GM23338 (cell line): ENCODE measurements around the gene INPP5A. TPM values are rescaled to one million over a fixed set of nuclear protein-coding genes. Genes with fewer than 3 reads are reported as not detected.

Experiments used
- ATAC-seq: fragments of 200-7000 bp; cut with Tn5 transposase; 3 replicates; pipeline ENCODE4 v1.9.1; 2020
- DNase-seq: peaks from one replicate; pipeline ENCODE4 v3.0.0-alpha.2; 2015; ENCODE audit warnings: low spot score
- H2AFZ ChIP-seq: fragments of 200-600 bp; sonication (generic); 2 replicates; pipeline ENCODE4 v1.8.0; 2016; ENCODE audit warnings: antibody characterized with exemption, mild to moderate bottlenecking, moderate library complexity
- H3F3A ChIP-seq: fragments of 200-600 bp; sonication (generic); replicated peaks from 2 replicates; pipeline ENCODE4 v1.8.0; 2017; ENCODE audit warnings: antibody characterized with exemption, mixed run types, low read depth
- H3K27ac ChIP-seq: fragments of 200-600 bp; sonication (generic); 2 replicates; pipeline ENCODE4 v1.6.1; 2016; ENCODE audit warnings: low read depth
- H3K27me3 ChIP-seq: fragments of 200-600 bp; sonication (generic); 2 replicates; pipeline ENCODE4 v1.8.0; 2016; ENCODE audit warnings: mild to moderate bottlenecking, mixed run types, moderate library complexity; ENCODE audit not compliant: insufficient read depth
- H3K36me3 ChIP-seq: fragments of 200-600 bp; sonication (generic); 2 replicates; pipeline ENCODE4 v1.8.0; 2016; ENCODE audit warnings: mild to moderate bottlenecking; ENCODE audit not compliant: insufficient read depth
- H3K4me1 ChIP-seq: fragments of 200-600 bp; sonication (generic); 2 replicates; pipeline ENCODE4 v1.8.0; 2016; ENCODE audit warnings: mild to moderate bottlenecking, moderate library complexity; ENCODE audit not compliant: insufficient read depth
- H3K4me2 ChIP-seq: fragments of 200-600 bp; sonication (generic); 2 replicates; pipeline ENCODE4 v1.7.1; 2017; ENCODE audit warnings: mixed run types
- H3K4me3 ChIP-seq: fragments of 200-600 bp; sonication (generic); 2 replicates; pipeline ENCODE4 v1.6.1; 2016; ENCODE audit warnings: mixed run types
- H3K79me2 ChIP-seq: fragments of 200-600 bp; sonication (generic); replicated peaks from 2 replicates; pipeline ENCODE4 v1.8.0; 2017; ENCODE audit warnings: mild to moderate bottlenecking; ENCODE audit not compliant: insufficient read depth
- H3K9me2 ChIP-seq: fragments of 200-600 bp; sonication (generic); 2 replicates; pipeline ENCODE4 v1.8.0; 2017; ENCODE audit not compliant: insufficient read depth
- H4K20me1 ChIP-seq: fragments of 200-600 bp; sonication (generic); replicated peaks from 2 replicates; pipeline ENCODE4 v1.8.0; 2017; ENCODE audit warnings: mild to moderate bottlenecking; ENCODE audit not compliant: insufficient read depth
- H3K27ac Mint-ChIP-seq: 2 replicates; pipeline ENCODE4 v1.8.0; 2020; ENCODE audit warnings: inconsistent platforms, mild to moderate bottlenecking, moderate library complexity, mixed read lengths
- H3K27me3 Mint-ChIP-seq: 3 replicates; pipeline ENCODE4 v1.8.0; 2022; ENCODE audit warnings: low read depth, mild to moderate bottlenecking, moderate library complexity, mixed read lengths, inconsistent platforms; ENCODE audit not compliant: insufficient read depth, poor library complexity
- H3K36me3 Mint-ChIP-seq: 3 replicates; pipeline ENCODE4 v1.8.0; 2021; ENCODE audit warnings: low read depth, mild to moderate bottlenecking, inconsistent platforms, moderate library complexity, mixed read lengths
- H3K4me1 Mint-ChIP-seq: 3 replicates; pipeline ENCODE4 v1.8.0; 2020; ENCODE audit warnings: mild to moderate bottlenecking, inconsistent platforms, mixed read lengths
- H3K4me3 Mint-ChIP-seq: 3 replicates; pipeline ENCODE4 v1.8.0; 2021; ENCODE audit warnings: moderate library complexity, mild to moderate bottlenecking, inconsistent platforms, mixed read lengths
- H3K9me3 Mint-ChIP-seq: 3 replicates; pipeline ENCODE4 v1.8.0; 2020; ENCODE audit warnings: moderate library complexity, mild to moderate bottlenecking, inconsistent platforms, mixed read lengths
- ETS1 ChIP-seq: IDR thresholded peaks from 2 replicates; pipeline ENCODE4 v1.6.1; 2016; ENCODE audit warnings: antibody characterized with exemption
- POLR2AphosphoS5 ChIP-seq: IDR thresholded peaks from 2 replicates; pipeline ENCODE4 v1.6.1; 2016; ENCODE audit warnings: antibody characterized with exemption, low read depth
- ZNF331 ChIP-seq: fragments of 250-450 bp; sonication (Bioruptor Pico); IDR thresholded peaks from 2 replicates; pipeline ENCODE4 v1.5.0; 2020; ENCODE audit warnings: low read depth, mild to moderate bottlenecking, moderate library complexity
- polyA plus RNA-seq: library from polyadenylated mRNA; unstranded; fragments of >200 nt; fragmentation: Nextera tagmentation; extraction: Ambion mirVana; gene quantifications from 2 replicates; pipeline ENCODE4 v1.2.1, GENCODE V29; 2016
- total RNA-seq: library from RNA; depleted of rRNA; stranded (reverse); fragments of >200 nt; shearing (Covaris generic); gene quantifications from 2 replicates; pipeline ENCODE4 v1.2.3, GENCODE V29; 2014
- TF ChIP-seq, protein P1 (sequence below): fragments of 250-450 bp; sonication (Bioruptor Pico); IDR thresholded peaks from 2 replicates; pipeline ENCODE4 v1.5.0; 2020; ENCODE audit warnings: mild to moderate bottlenecking, moderate library complexity

INPP5A gene
- total and polyA plus RNA-seq, 2 experiments from 2014 or later: 5.9 to 40.6 TPM

DNA sequence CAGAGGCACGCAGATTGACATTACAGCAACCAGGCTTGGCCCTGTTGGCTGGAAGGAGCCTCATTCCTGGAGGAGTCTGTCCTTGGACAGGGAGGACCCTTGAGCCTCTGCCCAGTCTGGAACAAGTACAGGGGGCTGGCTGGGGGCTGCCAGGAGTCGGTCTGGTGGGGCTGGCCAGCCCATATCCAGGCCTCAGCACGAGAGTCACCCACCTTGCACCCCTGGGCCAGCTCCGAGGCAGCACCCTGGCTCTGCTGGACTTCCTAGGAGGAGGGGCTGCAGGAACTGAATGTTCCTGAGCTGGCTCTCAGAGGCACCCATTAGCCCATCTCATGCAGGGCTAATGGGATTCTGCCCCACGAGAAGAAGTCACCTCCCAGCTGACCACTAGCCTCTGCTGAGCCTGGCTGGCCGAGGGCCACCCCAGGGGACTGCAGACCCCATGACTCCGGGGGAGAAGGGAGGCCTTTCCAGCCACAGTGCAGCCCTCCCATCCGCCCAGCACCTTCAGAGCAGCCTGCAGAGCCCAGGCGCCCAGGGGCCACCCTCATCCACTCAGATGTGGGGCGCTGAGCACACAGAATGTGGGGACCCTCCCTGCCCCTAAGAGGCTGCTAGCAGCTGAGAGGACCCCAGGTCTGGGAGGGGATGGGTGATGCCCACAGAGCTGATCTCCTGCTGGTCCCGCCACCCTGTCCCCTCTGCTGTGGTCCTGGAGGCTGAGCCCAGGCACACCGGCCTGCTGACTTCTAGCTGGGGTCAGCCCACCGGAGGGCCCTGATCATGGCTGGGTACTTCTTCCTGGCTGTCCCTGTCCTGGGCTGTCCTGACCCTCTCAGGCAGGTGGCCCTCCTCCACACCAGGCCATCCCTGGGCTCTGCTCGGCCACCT, 14.8 kb upstream of the INPP5A start (continued):
- TF ChIP-seq, protein P1, sequence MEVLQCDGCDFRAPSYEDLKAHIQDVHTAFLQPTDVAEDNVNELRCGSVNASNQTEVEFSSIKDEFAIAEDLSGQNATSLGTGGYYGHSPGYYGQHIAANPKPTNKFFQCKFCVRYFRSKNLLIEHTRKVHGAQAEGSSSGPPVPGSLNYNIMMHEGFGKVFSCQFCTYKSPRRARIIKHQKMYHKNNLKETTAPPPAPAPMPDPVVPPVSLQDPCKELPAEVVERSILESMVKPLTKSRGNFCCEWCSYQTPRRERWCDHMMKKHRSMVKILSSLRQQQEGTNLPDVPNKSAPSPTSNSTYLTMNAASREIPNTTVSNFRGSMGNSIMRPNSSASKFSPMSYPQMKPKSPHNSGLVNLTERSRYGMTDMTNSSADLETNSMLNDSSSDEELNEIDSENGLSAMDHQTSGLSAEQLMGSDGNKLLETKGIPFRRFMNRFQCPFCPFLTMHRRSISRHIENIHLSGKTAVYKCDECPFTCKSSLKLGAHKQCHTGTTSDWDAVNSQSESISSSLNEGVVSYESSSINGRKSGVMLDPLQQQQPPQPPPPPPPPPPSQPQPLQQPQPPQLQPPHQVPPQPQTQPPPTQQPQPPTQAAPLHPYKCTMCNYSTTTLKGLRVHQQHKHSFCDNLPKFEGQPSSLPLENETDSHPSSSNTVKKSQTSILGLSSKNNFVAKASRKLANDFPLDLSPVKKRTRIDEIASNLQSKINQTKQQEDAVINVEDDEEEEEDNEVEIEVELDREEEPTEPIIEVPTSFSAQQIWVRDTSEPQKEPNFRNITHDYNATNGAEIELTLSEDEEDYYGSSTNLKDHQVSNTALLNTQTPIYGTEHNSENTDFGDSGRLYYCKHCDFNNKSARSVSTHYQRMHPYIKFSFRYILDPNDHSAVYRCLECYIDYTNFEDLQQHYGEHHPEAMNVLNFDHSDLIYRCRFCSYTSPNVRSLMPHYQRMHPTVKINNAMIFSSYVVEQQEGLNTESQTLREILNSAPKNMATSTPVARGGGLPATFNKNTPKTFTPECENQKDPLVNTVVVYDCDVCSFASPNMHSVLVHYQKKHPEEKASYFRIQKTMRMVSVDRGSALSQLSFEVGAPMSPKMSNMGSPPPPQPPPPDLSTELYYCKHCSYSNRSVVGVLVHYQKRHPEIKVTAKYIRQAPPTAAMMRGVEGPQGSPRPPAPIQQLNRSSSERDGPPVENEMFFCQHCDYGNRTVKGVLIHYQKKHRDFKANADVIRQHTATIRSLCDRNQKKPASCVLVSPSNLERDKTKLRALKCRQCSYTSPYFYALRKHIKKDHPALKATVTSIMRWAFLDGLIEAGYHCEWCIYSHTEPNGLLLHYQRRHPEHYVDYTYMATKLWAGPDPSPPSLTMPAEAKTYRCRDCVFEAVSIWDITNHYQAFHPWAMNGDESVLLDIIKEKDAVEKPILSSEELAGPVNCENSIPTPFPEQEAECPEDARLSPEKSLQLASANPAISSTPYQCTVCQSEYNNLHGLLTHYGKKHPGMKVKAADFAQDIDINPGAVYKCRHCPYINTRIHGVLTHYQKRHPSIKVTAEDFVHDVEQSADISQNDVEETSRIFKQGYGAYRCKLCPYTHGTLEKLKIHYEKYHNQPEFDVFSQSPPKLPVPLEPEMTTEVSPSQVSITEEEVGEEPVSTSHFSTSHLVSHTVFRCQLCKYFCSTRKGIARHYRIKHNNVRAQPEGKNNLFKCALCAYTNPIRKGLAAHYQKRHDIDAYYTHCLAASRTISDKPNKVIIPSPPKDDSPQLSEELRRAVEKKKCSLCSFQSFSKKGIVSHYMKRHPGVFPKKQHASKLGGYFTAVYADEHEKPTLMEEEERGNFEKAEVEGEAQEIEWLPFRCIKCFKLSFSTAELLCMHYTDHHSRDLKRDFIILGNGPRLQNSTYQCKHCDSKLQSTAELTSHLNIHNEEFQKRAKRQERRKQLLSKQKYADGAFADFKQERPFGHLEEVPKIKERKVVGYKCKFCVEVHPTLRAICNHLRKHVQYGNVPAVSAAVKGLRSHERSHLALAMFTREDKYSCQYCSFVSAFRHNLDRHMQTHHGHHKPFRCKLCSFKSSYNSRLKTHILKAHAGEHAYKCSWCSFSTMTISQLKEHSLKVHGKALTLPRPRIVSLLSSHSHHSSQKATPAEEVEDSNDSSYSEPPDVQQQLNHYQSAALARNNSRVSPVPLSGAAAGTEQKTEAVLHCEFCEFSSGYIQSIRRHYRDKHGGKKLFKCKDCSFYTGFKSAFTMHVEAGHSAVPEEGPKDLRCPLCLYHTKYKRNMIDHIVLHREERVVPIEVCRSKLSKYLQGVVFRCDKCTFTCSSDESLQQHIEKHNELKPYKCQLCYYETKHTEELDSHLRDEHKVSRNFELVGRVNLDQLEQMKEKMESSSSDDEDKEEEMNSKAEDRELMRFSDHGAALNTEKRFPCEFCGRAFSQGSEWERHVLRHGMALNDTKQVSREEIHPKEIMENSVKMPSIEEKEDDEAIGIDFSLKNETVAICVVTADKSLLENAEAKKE (CRISPR knock-in tag): no peak
- no peak for TF ChIP-seq ETS1
- TF ChIP-seq ZNF331 (CRISPR knock-in tag): no peak

- no peak overlapping the region for H2AFZ ChIP-seq
- H3K4me3 ChIP-seq: no peak overlapping the region
- no peaks in the 10 kb centered on the region for H3K9me2 ChIP-seq
- Mint-ChIP-seq H3K4me1 (peaks cover 16% of the 10 kb centered on the region), H3K27ac (no peak overlapping the region; the same call in 1 of the 2 replicates), H3K4me3 (no peak overlapping the region; the same call in 2 of the 3 replicates), H3K27me3 (peaks cover 17% of the 10 kb centered on the region), H3K9me3 (no peaks in the 10 kb centered on the region), H3K36me3 (no peaks in the 10 kb centered on the region)
- ATAC-seq (no peak), DNase-seq (no peak)
- no peaks in the 10 kb centered on the region; the same call in 1 of the 2 replicates for H3K4me1 ChIP-seq
- no peak overlapping the region for H3K27ac ChIP-seq
- H3K36me3 ChIP-seq: no peaks in the 10 kb centered on the region
- no peaks in the 10 kb centered on the region for H4K20me1 ChIP-seq
- H3K4me2 ChIP-seq: no peak overlapping the region
- 0 out of 2 replicates have a peak, but pooled peaks cover 4% of the 10 kb centered on the region for H3F3A ChIP-seq
- no peaks in the 10 kb centered on the region for H3K79me2 ChIP-seq
- H3K27me3 ChIP-seq: peaks cover 10% of the 10 kb centered on the region; the same call in 1 of the 2 replicates
- TF ChIP-seq, protein P1 (CRISPR knock-in tag): no peak
- TF ChIP-seq POLR2AphosphoS5: no peak
Measured at GRCh38 chr10:132523561-132524442, 13.8 kb upstream of the INPP5A start.
